ENCODE data around the gene SUGCT. TPM values are rescaled to one million over a fixed set of nuclear protein-coding genes. Genes with fewer than 3 reads are reported as not detected.

Gene SUGCT
- polyA plus RNA-seq, 3 donors = 11.2 to 15.4 (median 12.3) TPM

- no peak for DNase-seq (ENCODE audit: low read depth in 3 of 3, low spot score in 2 of 3)
These were observed 414.7 kb downstream of the SUGCT start for GRCh38 chr7:40549372-40550039.

GRCh38 chr7:40551685-40552576 lies 417.1 kb downstream of the SUGCT start:
- no peak for DNase-seq (ENCODE audit: low read depth in 3 of 3, low spot score in 2 of 3)

- DNase-seq (ENCODE audit: low read depth in 3 of 3, low spot score in 2 of 3) = no peak
These were observed 425.9 kb downstream of the SUGCT start for GRCh38 chr7:40560672-40561071.

- no peak for DNase-seq (ENCODE audit: low read depth in 3 of 3, low spot score in 2 of 3)
These were observed 432.1 kb downstream of the SUGCT start for GRCh38 chr7:40566879-40567278.

- DNase-seq (ENCODE audit: low read depth in 3 of 3, low spot score in 2 of 3) = no peak
These were observed 434.5 kb downstream of the SUGCT start for GRCh38 chr7:40569326-40569725.

- DNase-seq (ENCODE audit: low read depth in 3 of 3, low spot score in 2 of 3) = no peak
These were observed 435.4 kb downstream of the SUGCT start for GRCh38 chr7:40570223-40570622.

GRCh38 chr7:40571796-40572195 lies 437.0 kb downstream of the SUGCT start:
- DNase-seq (ENCODE audit: low read depth in 3 of 3, low spot score in 2 of 3) = no peak

GRCh38 chr7:40572810-40573465 lies 438.1 kb downstream of the SUGCT start:
- no peak for DNase-seq (ENCODE audit: low read depth in 3 of 3, low spot score in 2 of 3)

- no peak for DNase-seq (ENCODE audit: low read depth in 3 of 3, low spot score in 2 of 3)
These were observed 444.6 kb downstream of the SUGCT start for GRCh38 chr7:40579401-40579800.

GRCh38 chr7:40580776-40581175 lies 446.0 kb downstream of the SUGCT start:
- no peak for DNase-seq (ENCODE audit: low read depth in 3 of 3, low spot score in 2 of 3)

- no peak for DNase-seq (ENCODE audit: low read depth in 3 of 3, low spot score in 2 of 3)
These were observed 447.7 kb downstream of the SUGCT start for GRCh38 chr7:40582539-40582938.

- no peak for DNase-seq (ENCODE audit: low read depth in 3 of 3, low spot score in 2 of 3)
These were observed 449.1 kb downstream of the SUGCT start for GRCh38 chr7:40583667-40584444.

- DNase-seq (ENCODE audit: low read depth in 3 of 3, low spot score in 2 of 3) = no peak
These were observed 450.0 kb downstream of the SUGCT start for GRCh38 chr7:40584667-40585433.

- no peak for DNase-seq (ENCODE audit: low read depth in 3 of 3, low spot score in 2 of 3)
These were observed 451.4 kb downstream of the SUGCT start for GRCh38 chr7:40586197-40586596.

- no peak for DNase-seq (ENCODE audit: low read depth in 3 of 3, low spot score in 2 of 3)
These were observed 452.6 kb downstream of the SUGCT start for GRCh38 chr7:40587419-40587818.

- no peak for DNase-seq (ENCODE audit: low read depth in 3 of 3, low spot score in 2 of 3)
These were observed 460.3 kb downstream of the SUGCT start for GRCh38 chr7:40595129-40595528.

- no peak for DNase-seq (ENCODE audit: low read depth in 3 of 3, low spot score in 2 of 3)
These were observed 461.0 kb downstream of the SUGCT start for GRCh38 chr7:40595832-40596231.

GRCh38 chr7:40597517-40597916 lies 462.7 kb downstream of the SUGCT start:
- DNase-seq (ENCODE audit: low read depth in 3 of 3, low spot score in 2 of 3) = no peak

- DNase-seq (ENCODE audit: low read depth in 3 of 3, low spot score in 2 of 3) = no peak
These were observed 464.1 kb downstream of the SUGCT start for GRCh38 chr7:40598915-40599314.

GRCh38 chr7:40599836-40600235 lies 465.0 kb downstream of the SUGCT start:
- no peak for DNase-seq (ENCODE audit: low read depth in 3 of 3, low spot score in 2 of 3)
